Keratinocyte (primary cell): ENCODE measurements around the gene NR3C2. TPM values are rescaled to one million over a fixed set of nuclear protein-coding genes. Genes with fewer than 3 reads are reported as not detected.

Source experiments
- DNase-seq: peaks from one replicate; pipeline ENCODE4 v3.0.0-alpha.2; 2011; ENCODE audit warnings: low read depth, missing footprints, low spot score
- FAIRE-seq: peaks from 2 replicates; lab custom pipeline; 2011; peaks lifted over from hg19 to GRCh38; lab: Jason Lieb, UNC
- H2AFZ ChIP-seq: 2 replicates; pipeline ENCODE4 v1.6.0; 2012; ENCODE audit warnings: low read length, control low read depth, inconsistent platforms; ENCODE audit not compliant: control insufficient read depth
- H3K27ac ChIP-seq: 2 replicates; pipeline ENCODE4 v1.5.1; 2011; ENCODE audit warnings: low read length; ENCODE audit not compliant: control insufficient read depth, insufficient read depth
- H3K27me3 ChIP-seq: 3 replicates; pipeline ENCODE4 v1.6.0; 2011; ENCODE audit warnings: low read length; ENCODE audit not compliant: control insufficient read depth, insufficient read depth; ENCODE audit errors: extremely low read depth
- H3K36me3 ChIP-seq, 2 experiments: 2 replicates in 1 of 2; 3 replicates in 1 of 2; pipeline ENCODE4 v1.5.1; 2011; ENCODE audit warnings: low read length in 2 of 2, mild to moderate bottlenecking in 1 of 2; ENCODE audit not compliant: control insufficient read depth in 2 of 2, insufficient read depth in 2 of 2; ENCODE audit errors: extremely low read depth in 1 of 2
- H3K4me1 ChIP-seq: 3 replicates; pipeline ENCODE4 v1.5.1; 2011; ENCODE audit warnings: low read length; ENCODE audit not compliant: control insufficient read depth, insufficient read depth; ENCODE audit errors: extremely low read depth
- H3K4me2 ChIP-seq: 3 replicates; pipeline ENCODE4 v1.6.0; 2011; ENCODE audit warnings: low read depth, low read length; ENCODE audit not compliant: control insufficient read depth, insufficient read depth; ENCODE audit errors: extremely low read depth
- H3K4me3 ChIP-seq, 3 experiments: fragments of 200-600 bp in 1 of 3; sonication (generic) in 1 of 3; 2 replicates in 2 of 3; 3 replicates in 1 of 3; pipeline ENCODE4 v1.5.1; 2011 to 2016; ENCODE audit warnings: low read length in 3 of 3, mild to moderate bottlenecking in 3 of 3, control low read depth in 2 of 3, inconsistent platforms in 1 of 3, low read depth in 1 of 3, mixed read lengths in 1 of 3, mixed run types in 1 of 3, moderate library complexity in 1 of 3; ENCODE audit not compliant: control insufficient read depth in 2 of 3, insufficient read depth in 2 of 3; ENCODE audit errors: extremely low read depth in 1 of 3
- H3K79me2 ChIP-seq: 2 replicates; pipeline ENCODE4 v1.6.0; 2012; ENCODE audit warnings: low read length; ENCODE audit not compliant: control insufficient read depth, insufficient read depth
- H3K9ac ChIP-seq: 3 replicates; pipeline ENCODE4 v1.6.0; 2011; ENCODE audit warnings: low read length; ENCODE audit not compliant: control insufficient read depth, insufficient read depth; ENCODE audit errors: extremely low read depth
- H3K9me1 ChIP-seq: 3 replicates; pipeline ENCODE4 v1.6.0; 2011; ENCODE audit warnings: low read length; ENCODE audit not compliant: control insufficient read depth, insufficient read depth; ENCODE audit errors: extremely low read depth
- H3K9me3 ChIP-seq: 2 replicates; pipeline ENCODE4 v1.5.1; 2012; ENCODE audit warnings: low read depth, low read length; ENCODE audit not compliant: control insufficient read depth
- H4K20me1 ChIP-seq: 3 replicates; pipeline ENCODE4 v1.6.0; 2011; ENCODE audit warnings: low read length; ENCODE audit not compliant: control insufficient read depth, insufficient read depth; ENCODE audit errors: extremely low read depth
- CTCF ChIP-seq, 3 experiments: IDR thresholded peaks in 1 of 3; conservative IDR thresholded peaks in 1 of 3; optimal IDR thresholded peaks in 1 of 3; 2 replicates in 2 of 3; 3 replicates in 1 of 3; pipeline versions ENCODE3 to v1.5.1; 2011; ENCODE audit warnings: low read length in 3 of 3, mild to moderate bottlenecking in 3 of 3, moderate library complexity in 2 of 3, control low read depth in 1 of 3, inconsistent platforms in 1 of 3; ENCODE audit not compliant: insufficient read depth in 2 of 3; ENCODE audit errors: extremely low read depth in 1 of 3
- EZH2 ChIP-seq: IDR thresholded peaks from one replicate; pipeline ENCODE4 v1.6.1; 2012; ENCODE audit warnings: inconsistent platforms, mild to moderate bottlenecking, low read length, moderate library complexity
- dilution Hi-C: fragments of 300-500 bp; cut with MboI; formaldehyde crosslinking; loops from one replicate; pipeline ENCODE4 v1.7.0; 2020; ENCODE audit warnings: low sequenced_read_pairs; ENCODE audit not compliant: extremely low pct_ligation_motif_present
- polyA plus RNA-seq, 5 experiments: library from polyadenylated mRNA; depleted of rRNA in 3 of 5; stranded (reverse) in 3 of 5; stranded (forward) in 1 of 5; unstranded in 1 of 5; fragments of >200 nt; gene quantifications; 1 replicate in 1 of 5; 2 replicates in 3 of 5; 3 replicates in 1 of 5; pipeline versions ENCODE4 v1.2.1 to v1.2.3, GENCODE V29; 2011 to 2012; ENCODE audit warnings: missing spikeins in 2 of 5, low read depth in 1 of 5, low replicate concordance in 1 of 5

NR3C2 gene
- polyA plus RNA-seq, 1 donor (not counting 4 experiments of a cell fraction or from before 2014, with no cell fraction given): 1.5 TPM

DNA sequence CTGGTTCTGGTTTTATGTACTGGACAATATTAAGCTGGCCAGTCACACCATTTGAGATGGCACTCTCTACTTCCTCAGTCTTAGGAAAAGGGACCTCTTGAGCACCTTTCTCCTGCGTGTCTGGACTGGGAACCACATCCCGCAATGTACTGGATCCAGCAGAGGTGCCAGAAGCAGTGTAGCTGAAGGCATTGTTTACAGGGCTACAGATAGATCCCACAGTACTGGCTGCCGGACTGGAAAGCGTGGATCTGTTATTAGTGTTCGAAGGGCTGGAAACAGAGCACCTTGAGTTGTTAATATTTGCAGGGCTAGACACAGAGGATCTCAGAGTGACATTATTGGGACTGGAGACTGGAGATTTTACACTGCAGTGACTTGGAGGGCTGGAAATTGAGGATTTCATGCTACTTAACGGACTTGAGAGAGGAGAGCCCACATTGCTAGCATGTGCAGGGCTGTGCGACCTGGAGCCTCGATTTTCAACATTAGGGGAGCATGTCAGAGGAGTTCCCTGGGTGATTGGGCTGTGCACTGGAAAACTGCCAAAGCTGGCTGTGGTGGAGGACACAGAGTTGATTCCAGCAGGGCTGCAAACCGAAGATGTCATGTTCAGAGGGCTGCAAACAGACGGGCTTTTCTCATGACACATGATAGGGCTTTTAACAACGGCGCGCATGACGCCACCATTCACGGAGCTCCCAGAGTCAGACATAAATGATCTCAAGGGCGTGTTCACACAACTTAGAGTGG is 6.4 kb downstream of the NR3C2 start:
- H3K27me3 ChIP-seq: no peaks in the 10 kb centered on the region
- no peaks in the 10 kb centered on the region for H4K20me1 ChIP-seq
- H3K79me2 ChIP-seq: no peaks in the 10 kb centered on the region
- DNase-seq (no peak), FAIRE-seq (no peak)
- dilution Hi-C loops: no loop called here
- TF ChIP-seq CTCF (optimal IDR thresholded peaks at IDR 0.05 in 1 of 3, IDR thresholded peaks at IDR 0.05 in 1 of 3, conservative IDR thresholded peaks at IDR 0.05 in 1 of 3; ENCODE audit: extremely low read depth in 1 of 3, insufficient read depth in 2 of 3, low read length in 3 of 3) (no peak), EZH2 (no peak)
- H2AFZ ChIP-seq: no peak overlapping the region
- H3K27ac ChIP-seq: no peak overlapping the region
- H3K4me2 ChIP-seq: no peak overlapping the region
- H3K9me1 ChIP-seq: no peaks in the 10 kb centered on the region
- no peak overlapping the region for H3K4me3 ChIP-seq
- no peaks in the 10 kb centered on the region for H3K9me3 ChIP-seq
- no peaks in the 10 kb centered on the region for H3K4me1 ChIP-seq
- no peak overlapping the region for H3K9ac ChIP-seq
- no peaks in the 10 kb centered on the region for H3K36me3 ChIP-seq

- no peak for TF ChIP-seq CTCF (optimal IDR thresholded peaks at IDR 0.05 in 1 of 3, IDR thresholded peaks at IDR 0.05 in 1 of 3, conservative IDR thresholded peaks at IDR 0.05 in 1 of 3; ENCODE audit: extremely low read depth in 1 of 3, insufficient read depth in 2 of 3, low read length in 3 of 3)
- no peak for TF ChIP-seq EZH2
- no peaks in the 10 kb centered on the region for H3K36me3 ChIP-seq
- DNase-seq (no peak), FAIRE-seq (no peak)
- dilution Hi-C loops: no loop called here
- H3K27ac ChIP-seq: no peak overlapping the region
- H3K27me3 ChIP-seq: no peaks in the 10 kb centered on the region
- H3K9ac ChIP-seq: no peak overlapping the region
- H3K79me2 ChIP-seq: no peaks in the 10 kb centered on the region
- H3K9me1 ChIP-seq: no peaks in the 10 kb centered on the region
- no peak overlapping the region for H3K4me2 ChIP-seq
- no peaks in the 10 kb centered on the region for H3K4me1 ChIP-seq
- H2AFZ ChIP-seq: no peak overlapping the region
- no peaks in the 10 kb centered on the region for H3K9me3 ChIP-seq
- no peaks in the 10 kb centered on the region for H4K20me1 ChIP-seq
- no peak overlapping the region for H3K4me3 ChIP-seq
Measured at GRCh38 chr4:148434075-148434773, 8.0 kb downstream of the NR3C2 start.
